ENCODE results near the gene RNU6-1.
A peak's percentile ranks its signal among the peaks of the same experiment; 100 is the strongest.

The RNU6-1 gene

DNA sequence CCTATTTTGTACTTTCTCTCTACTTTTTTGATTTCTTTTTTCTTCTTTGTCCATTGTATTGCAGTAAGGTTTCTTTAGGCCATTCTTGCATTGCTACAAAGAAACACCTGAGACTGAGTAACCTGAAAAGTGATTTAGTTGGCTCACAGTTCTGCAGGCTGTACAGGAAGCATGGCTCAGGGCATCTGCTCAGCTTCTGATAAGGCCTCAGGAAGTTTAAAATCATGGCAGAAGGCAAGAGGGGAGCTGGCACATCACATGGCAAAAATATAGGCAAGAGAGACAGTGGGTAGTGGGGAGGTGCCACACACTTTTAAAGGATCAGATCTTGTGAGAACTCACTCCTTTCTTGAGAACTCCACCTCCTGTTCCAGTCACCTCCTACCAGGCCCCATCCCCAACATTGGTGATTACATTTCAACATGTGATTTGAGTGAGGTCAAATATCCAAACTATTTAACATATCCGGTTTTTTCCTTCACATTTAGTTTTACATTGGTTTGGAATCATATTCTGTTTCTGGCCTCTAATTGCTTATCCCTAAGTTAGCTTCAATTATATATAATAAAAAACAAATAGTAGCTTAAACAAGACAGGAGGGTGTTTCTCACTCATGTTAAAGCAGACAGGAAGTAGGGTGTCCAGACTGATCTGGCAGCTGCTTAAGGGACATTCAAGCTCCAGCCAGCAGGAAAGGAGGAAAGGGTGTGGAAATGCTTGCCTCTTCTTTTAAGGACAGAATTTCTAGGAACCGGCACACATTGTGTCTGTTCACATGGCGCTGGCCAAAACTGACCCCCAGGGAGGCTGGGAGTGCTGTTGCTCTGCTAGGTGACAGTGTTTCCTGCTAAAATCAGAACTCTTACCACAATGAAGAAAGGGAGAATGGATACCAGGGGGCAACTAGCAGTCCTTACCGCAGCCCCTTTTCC lies 43.4 kb downstream of the RNU6-1 start:
- DNase-seq: no peak

DNA sequence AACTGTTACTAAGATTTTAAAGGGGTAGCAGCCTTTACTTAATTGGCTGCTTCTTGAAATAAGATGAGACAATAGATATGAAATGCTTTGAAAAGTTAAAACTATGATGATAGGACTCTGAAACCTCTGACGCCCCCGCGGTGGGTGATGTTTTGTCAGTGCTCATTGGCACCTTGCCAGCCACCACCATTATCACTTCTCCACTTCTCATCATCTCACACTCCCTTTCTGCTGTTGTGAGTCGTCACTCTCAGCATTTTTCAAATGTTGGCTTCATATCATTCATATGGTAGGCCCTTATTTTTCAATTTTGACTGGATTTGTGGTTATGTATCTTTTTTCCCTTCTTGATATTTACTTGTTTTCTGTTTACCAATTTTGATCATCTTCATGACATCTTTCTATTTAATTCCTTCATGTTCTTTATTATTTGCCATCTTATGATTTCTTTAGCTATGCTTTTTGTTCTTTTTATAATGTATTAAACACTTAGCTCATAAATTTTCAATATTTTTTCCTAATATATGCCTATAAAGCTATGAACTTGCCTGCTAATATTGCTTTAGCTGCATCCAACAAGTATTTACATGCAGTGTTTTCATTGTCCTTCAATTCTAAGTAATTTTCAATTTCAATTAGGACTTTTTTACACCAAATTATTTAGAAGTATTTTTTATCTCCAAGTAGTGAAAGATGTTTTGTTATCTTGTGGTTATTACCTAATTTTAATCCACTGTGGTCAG lies 44.8 kb downstream of the RNU6-1 start:
- no peak for DNase-seq

DNA sequence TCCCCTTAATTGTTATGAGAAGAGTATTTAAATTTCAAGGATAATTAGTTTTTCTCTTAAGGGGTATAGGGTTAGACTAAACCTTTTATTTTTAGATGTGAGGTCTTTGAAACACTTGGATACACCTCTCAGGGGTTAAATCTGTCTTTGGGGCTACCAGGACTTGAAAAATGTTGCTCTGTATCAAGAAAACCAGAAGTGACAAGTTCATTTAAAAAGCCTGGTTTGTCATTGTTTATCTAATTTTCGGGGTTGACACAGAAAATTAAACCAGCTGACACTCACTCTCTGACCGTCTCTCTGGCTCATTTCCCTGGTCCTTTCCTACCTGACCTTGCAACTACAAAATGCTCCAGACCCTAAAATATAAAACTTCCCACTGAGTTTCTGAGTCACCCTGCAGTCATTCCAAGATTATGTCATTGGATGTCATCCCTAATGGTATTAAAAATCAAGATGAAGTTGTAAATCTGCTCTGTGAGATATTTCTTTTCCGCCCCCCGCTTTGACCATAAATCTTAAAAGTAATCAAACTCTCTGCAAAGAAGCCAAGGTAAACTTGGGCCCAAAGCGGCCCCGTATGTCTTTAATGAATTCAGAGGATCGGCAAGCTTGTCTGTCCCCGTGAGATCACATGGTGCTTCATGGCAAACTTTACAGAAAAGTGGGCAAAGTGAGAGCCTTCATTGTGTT lies 47.4 kb downstream of the RNU6-1 start:
- DNase-seq: peak; percentile 19

DNA sequence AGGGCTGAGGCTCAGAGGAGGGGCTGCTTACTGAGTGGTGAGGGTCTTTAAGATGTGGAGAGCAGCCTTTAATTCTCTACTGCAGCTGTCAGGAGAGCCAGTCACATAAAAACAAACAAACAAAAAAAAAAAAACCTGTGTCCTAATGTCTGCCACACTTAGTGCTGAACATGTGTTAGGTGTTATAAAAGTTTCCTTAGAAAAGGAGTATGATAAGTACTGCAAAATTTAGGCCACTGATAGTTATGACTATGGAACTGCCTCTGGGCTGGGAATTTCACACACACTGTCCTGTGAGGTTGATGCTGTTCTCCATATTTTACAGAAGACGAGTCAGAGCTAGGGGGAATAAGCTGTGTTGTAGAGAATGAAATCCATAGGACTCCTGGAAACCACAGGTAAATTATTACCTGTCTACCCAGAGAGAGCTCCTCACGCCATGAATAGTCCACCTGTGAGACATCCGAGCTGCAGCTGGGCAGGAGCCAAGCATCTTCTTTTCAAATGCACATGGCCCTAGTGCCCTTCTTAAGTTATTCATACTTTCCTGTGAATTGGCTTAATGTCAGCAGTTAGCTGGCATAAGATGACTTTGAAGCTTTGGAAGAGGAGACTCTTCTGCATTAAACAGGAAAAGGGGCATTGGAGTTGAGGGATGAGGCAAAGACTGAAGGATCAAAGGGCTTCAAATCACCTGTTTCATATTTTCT lies 49.1 kb downstream of the RNU6-1 start:
- no peak for DNase-seq
